Right lobe of liver (tissue), 4 donors: ENCODE data around the gene RPS19.

Experiments used
- CTCF ChIP-seq, 4 donors: fragments of 200-600 bp in 3 of 4; fragments of 450-650 bp in 1 of 4; IDR thresholded peaks; one replicate each; pipeline versions ENCODE4 v1.5.1 to v1.8.0; 2016 to 2022; ENCODE audit warnings: antibody characterized with exemption in 4 of 4, mild to moderate bottlenecking in 2 of 4
- POLR2A ChIP-seq: fragments of 450-650 bp; IDR thresholded peaks from one replicate; pipeline ENCODE4 v1.6.1; 2017; ENCODE audit warnings: antibody characterized with exemption, mild to moderate bottlenecking
- donor health status: DM: no; HTN: no; CAD: no.
- donor health status: DM: no; HTN: no; CAD: no.
- donor health status: DM: no; HTN: yes; CAD: no.

- TF ChIP-seq CTCF (IDR thresholded peaks at IDR 0.05) (no peak), POLR2A (no peak)
Observed at GRCh38 chr19:41906916-41907680, 47.0 kb downstream of the RPS19 start.
